ENCODE measurements around the gene FEZ2.

The FEZ2 gene

DNA sequence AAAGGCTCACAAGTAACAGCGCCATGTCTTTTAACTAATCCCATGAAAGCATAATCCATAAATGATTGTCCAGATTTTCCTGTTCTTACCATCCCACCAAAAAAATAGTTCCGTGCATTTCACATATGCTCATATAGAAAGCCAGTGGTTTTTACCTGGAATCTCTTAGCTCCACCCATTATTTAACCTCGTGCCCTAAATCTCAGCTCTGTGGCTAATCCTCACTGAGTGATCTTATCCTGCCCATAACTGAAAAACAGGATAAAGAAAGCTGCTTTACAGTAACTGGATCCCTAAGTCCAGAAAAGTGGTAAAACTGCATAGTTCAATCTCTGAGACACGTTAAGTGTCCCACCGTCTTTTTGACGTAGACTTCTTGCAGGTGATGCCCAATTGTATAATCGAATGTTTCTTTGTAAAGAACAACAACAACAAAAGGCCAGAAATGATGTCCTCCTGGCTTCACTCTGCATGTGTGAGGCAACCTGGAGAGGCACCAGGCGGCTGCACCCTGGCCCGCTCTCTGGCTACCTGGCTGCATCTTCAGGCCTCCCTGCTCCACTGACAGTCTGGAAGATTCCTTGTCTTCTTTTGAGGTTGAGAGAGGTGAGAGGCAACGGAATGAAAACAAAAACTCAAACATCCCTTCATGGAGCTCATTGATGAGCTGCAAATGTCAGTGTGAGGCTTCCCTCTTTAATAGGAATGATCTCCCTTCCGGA, 38.6 kb downstream of the FEZ2 start:
- no peaks in the 10 kb centered on the region for H3K9me3 Mint-ChIP-seq
- peaks cover 40% of the 10 kb centered on the region for H3K36me3 Mint-ChIP-seq

DNA sequence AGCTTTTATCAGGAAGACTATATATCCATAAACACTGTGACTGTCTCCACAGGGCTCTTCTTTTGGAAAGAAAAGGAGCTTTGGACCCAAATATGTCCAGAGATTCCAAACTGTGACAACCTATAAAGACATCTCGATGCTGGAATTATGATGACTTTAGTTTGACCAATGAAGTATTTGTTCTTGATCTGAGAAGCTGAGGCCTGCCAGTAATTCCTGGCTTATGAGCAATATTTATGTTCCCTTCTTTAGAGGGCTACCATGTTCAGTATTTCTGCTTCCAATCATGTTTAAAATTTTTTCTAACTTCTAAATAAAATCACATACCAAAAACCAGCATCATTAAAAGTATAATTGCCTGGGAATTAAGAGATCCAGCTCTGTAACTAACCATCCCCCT, 41.1 kb downstream of the FEZ2 start:
- no peaks in the 10 kb centered on the region for H3K9me3 Mint-ChIP-seq

More for the DNA sequence above, 38.6 kb downstream of the FEZ2 start:
- no peaks in the 10 kb centered on the region for H3K27me3 Mint-ChIP-seq
- no peak for ATAC-seq
- no peaks in the 10 kb centered on the region for H3K4me1 Mint-ChIP-seq
- H3K27ac Mint-ChIP-seq: no peak overlapping the region
- no peak overlapping the region for H3K4me3 Mint-ChIP-seq

GRCh38 chr2:36555789-36556188, 42.2 kb downstream of the FEZ2 start:
- H3K27me3 Mint-ChIP-seq: no peaks in the 10 kb centered on the region
- peaks cover 6% of the 10 kb centered on the region for H3K4me1 Mint-ChIP-seq

More for the DNA sequence above, 41.1 kb downstream of the FEZ2 start:
- ATAC-seq: no peak
- Mint-ChIP-seq H3K4me1 (peaks cover 6% of the 10 kb centered on the region), H3K4me3 (no peak overlapping the region), H3K36me3 (peaks cover 50% of the 10 kb centered on the region), H3K27ac (no peak overlapping the region), H3K27me3 (no peaks in the 10 kb centered on the region)

GRCh38 chr2:36554531-36554930, 43.4 kb downstream of the FEZ2 start:
- Mint-ChIP-seq H3K36me3 (peaks cover 47% of the 10 kb centered on the region), H3K4me3 (no peak overlapping the region), H3K27ac (no peak overlapping the region), H3K4me1 (peaks cover 6% of the 10 kb centered on the region), H3K9me3 (no peaks in the 10 kb centered on the region), H3K27me3 (no peaks in the 10 kb centered on the region)
- no peak for ATAC-seq

More at GRCh38 chr2:36555789-36556188, 42.2 kb downstream of the FEZ2 start:
- no peaks in the 10 kb centered on the region for H3K9me3 Mint-ChIP-seq
- no peak overlapping the region for H3K4me3 Mint-ChIP-seq
- no peak overlapping the region for H3K27ac Mint-ChIP-seq
- peaks cover 45% of the 10 kb centered on the region for H3K36me3 Mint-ChIP-seq
- ATAC-seq: no peak

GRCh38 chr2:36553683-36554082, 44.3 kb downstream of the FEZ2 start:
- no peaks in the 10 kb centered on the region for H3K27me3 Mint-ChIP-seq
- H3K4me3 Mint-ChIP-seq: no peak overlapping the region
- H3K36me3 Mint-ChIP-seq: peaks cover 49% of the 10 kb centered on the region
- H3K27ac Mint-ChIP-seq: no peak overlapping the region
- H3K9me3 Mint-ChIP-seq: no peaks in the 10 kb centered on the region
- ATAC-seq: no peak
- H3K4me1 Mint-ChIP-seq: peaks cover 6% of the 10 kb centered on the region

DNA sequence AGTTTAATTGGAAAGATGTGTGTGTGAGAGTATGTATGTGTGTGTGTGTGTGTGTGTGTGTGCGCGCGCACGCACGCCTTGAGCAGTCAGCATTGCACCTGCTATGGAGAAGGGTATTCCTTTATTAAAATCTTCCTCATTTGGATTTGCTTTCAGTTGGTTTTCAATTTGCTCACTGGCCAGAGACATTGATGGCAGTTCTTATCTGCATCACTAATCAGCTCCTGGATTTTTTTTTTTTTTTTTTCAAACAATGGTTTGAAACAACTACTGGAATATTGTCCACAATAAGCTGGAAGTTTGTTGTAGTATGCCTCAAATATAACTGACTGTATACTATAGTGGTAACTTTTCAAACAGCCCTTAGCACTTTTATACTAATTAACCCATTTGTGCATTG, 48.0 kb downstream of the FEZ2 start:
- Mint-ChIP-seq H3K27me3 (no peaks in the 10 kb centered on the region), H3K9me3 (no peaks in the 10 kb centered on the region), H3K27ac (no peak overlapping the region), H3K4me3 (no peak overlapping the region), H3K4me1 (peaks cover 6% of the 10 kb centered on the region), H3K36me3 (peaks cover 63% of the 10 kb centered on the region)
- ATAC-seq: no peak

DNA sequence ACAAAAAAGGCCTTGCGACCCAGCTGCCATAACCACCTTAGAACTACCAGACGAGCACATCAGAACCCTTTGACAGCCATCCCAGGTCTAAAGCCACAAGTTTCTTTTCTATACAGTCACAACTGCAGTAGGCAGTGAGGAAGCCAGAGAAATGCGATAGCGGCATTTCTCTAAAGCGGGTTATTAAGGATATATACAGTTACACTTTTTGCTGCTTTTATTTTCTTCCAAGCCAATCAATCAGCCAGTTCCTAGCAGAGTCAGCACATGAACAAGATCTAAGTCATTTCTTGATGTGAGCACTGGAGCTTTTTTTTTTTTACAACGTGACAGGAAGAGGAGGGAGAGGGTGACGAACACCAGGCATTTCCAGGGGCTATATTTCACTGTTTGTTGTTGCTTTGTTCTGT, 48.8 kb downstream of the FEZ2 start:
- ATAC-seq: no peak
- peaks cover 6% of the 10 kb centered on the region for H3K4me1 Mint-ChIP-seq
- H3K4me3 Mint-ChIP-seq: no peak overlapping the region
- H3K36me3 Mint-ChIP-seq: peaks cover 60% of the 10 kb centered on the region
- H3K27ac Mint-ChIP-seq: no peak overlapping the region
- no peaks in the 10 kb centered on the region for H3K9me3 Mint-ChIP-seq
- H3K27me3 Mint-ChIP-seq: no peaks in the 10 kb centered on the region

GRCh38 chr2:36547906-36548305, 50.1 kb downstream of the FEZ2 start:
- Mint-ChIP-seq H3K9me3 (no peaks in the 10 kb centered on the region), H3K27ac (no peak overlapping the region), H3K4me1 (no peaks in the 10 kb centered on the region), H3K27me3 (no peaks in the 10 kb centered on the region), H3K4me3 (no peak overlapping the region), H3K36me3 (peaks cover 50% of the 10 kb centered on the region)
- ATAC-seq: no peak

GRCh38 chr2:36545871-36546416, 52.0 kb downstream of the FEZ2 start:
- Mint-ChIP-seq H3K9me3 (no peaks in the 10 kb centered on the region), H3K4me1 (no peaks in the 10 kb centered on the region), H3K4me3 (no peak overlapping the region), H3K36me3 (peaks cover 38% of the 10 kb centered on the region), H3K27me3 (no peaks in the 10 kb centered on the region), H3K27ac (no peak overlapping the region)
- no peak for ATAC-seq

DNA sequence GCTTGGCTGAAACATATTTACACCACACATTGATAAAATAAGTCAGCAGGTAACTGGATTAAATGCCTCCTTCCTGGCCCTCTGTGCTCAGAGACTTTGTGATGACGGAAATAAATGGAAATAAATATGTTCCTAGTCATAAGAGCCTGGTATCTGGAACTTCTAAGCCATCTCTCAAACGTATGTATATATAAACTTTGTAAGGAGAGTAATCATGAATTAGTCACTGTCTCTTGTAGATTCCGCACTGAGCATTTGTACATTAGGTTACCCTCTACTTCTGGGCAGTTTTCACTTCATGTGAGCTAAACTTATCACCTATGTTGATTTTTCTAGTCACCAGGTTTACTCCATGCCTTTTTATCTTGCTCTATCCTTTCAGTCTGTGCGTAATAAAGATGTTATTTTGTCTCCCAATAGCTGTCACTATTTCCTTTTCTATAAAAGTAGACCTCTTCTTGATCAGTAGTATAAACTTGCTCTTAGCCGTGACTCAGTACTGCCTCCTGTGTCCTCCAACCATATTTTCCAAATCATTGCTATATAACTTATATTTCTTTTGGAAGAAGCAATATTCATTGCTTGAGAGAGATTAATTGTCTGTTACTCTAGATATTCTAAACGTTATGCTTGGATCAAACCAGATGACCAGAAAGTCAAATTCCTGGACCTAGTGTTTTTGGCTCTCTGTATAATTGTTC, 53.2 kb downstream of the FEZ2 start:
- Mint-ChIP-seq H3K27ac (no peak overlapping the region), H3K4me3 (no peak overlapping the region), H3K4me1 (no peaks in the 10 kb centered on the region), H3K27me3 (no peaks in the 10 kb centered on the region), H3K9me3 (no peaks in the 10 kb centered on the region), H3K36me3 (peaks cover 33% of the 10 kb centered on the region)
- no peak for ATAC-seq

DNA sequence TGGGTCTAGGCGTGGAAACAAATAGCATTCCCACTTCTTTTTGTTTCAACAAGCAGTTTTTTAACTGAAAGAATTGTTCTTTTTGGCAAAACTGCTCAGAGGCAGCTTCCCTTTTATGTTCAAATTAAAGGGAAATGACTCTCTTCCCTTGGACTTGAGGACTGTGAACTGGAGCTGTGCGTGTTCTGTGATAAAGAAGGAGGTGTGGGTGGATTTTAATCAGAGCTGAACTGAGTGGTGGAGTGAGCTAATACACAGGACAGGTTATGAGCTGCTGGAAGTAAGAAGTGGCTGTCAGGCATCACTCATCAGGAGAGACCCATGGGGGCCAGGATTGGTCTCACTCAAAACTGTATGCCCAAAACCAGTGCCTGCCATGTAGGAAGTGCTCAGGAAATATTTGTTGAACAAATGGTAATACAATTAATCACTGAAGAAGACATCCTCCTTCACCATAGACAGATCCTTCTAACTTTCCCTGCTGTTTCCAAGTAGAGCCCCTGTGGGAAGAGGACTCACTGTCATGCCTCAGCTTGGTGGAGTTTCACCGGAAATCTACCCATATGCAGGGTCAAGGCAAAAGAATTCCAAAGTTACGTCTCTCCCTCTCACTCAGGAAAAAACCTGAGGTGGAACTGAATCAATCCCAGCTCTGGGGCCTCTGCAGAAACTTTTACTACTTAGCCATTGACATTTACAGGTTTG, 55.9 kb downstream of the FEZ2 start:
- ATAC-seq: no peak
- H3K9me3 Mint-ChIP-seq: no peaks in the 10 kb centered on the region
- no peak overlapping the region for H3K4me3 Mint-ChIP-seq
- H3K4me1 Mint-ChIP-seq: no peaks in the 10 kb centered on the region
- no peaks in the 10 kb centered on the region for H3K27me3 Mint-ChIP-seq
- peaks cover 9% of the 10 kb centered on the region for H3K36me3 Mint-ChIP-seq
- no peak overlapping the region for H3K27ac Mint-ChIP-seq

GRCh38 chr2:36540986-36541754, 56.8 kb downstream of the FEZ2 start:
- Mint-ChIP-seq H3K27ac (no peak overlapping the region), H3K4me3 (no peak overlapping the region), H3K4me1 (no peaks in the 10 kb centered on the region), H3K27me3 (no peaks in the 10 kb centered on the region), H3K9me3 (no peaks in the 10 kb centered on the region), H3K36me3 (peaks cover 7% of the 10 kb centered on the region)
- ATAC-seq: no peak

DNA sequence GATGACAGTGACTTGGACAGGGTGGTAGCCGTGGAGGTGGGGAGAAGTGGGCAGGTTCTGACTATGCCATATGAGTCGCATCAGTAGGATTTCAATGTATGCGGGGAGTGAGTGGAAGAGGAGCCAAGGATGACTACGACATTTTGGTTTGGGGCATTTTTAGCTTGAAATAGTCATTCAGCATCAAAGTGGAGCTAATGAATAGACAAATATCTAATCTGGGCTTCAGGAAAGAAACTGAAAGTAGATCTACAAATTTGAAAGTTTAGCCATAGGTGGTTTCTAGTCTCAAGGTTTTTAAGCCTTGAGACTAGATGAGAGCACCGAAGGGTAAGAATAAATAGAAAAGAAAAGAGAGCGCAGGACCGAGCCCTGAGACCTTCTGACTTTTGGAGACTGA, 58.3 kb downstream of the FEZ2 start:
- no peak for ATAC-seq
- H3K9me3 Mint-ChIP-seq: no peaks in the 10 kb centered on the region
- no peaks in the 10 kb centered on the region for H3K27me3 Mint-ChIP-seq
- no peak overlapping the region for H3K4me3 Mint-ChIP-seq
- peaks cover under 1% of the 10 kb centered on the region for H3K36me3 Mint-ChIP-seq
- no peak overlapping the region for H3K27ac Mint-ChIP-seq
- H3K4me1 Mint-ChIP-seq: no peaks in the 10 kb centered on the region

DNA sequence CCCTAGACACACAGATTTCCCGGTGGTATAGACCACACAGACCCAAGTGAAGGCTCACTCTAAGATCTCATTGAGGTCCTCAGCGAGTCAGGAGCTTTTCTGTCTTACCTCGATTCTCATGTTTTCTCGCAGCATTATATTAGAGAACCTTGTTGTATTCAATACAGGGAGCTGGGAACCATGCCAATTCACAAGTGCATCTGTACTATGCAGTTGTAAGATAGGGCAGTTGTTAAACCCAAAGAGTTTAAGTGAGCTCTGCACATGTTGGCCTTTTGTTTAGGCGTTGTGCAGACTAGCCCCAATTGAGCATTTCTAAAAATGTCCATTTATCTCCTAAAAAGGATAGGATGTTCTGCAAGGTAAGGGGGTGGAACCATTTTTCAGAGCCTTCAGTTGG, 59.6 kb downstream of the FEZ2 start:
- Mint-ChIP-seq H3K9me3 (peaks cover 4% of the 10 kb centered on the region), H3K4me3 (no peak overlapping the region), H3K4me1 (no peaks in the 10 kb centered on the region), H3K27ac (no peak overlapping the region), H3K27me3 (no peaks in the 10 kb centered on the region), H3K36me3 (no peaks in the 10 kb centered on the region)
- no peak for ATAC-seq

DNA sequence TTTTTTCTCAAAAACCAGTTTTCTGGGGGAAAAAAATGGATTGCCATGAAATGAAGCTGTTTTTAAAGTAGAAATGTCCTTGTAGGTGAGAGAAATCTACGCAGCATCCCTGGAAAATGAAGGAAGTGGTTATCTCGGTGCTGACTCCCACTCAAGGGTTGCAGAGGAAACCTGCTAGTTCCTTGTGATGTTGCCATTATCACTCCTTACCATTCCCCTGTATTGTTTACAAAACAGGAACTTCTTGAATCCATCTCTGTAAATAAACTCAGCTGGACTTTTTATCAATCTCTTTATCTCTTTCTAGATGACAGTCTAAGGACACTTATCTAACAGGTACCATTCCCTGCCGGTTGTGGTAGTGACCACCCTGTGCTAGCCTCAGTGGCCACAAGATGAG, 61.2 kb downstream of the FEZ2 start:
- H3K4me1 Mint-ChIP-seq: no peaks in the 10 kb centered on the region
- no peak for ATAC-seq
- H3K9me3 Mint-ChIP-seq: peaks cover 4% of the 10 kb centered on the region
- H3K4me3 Mint-ChIP-seq: no peak overlapping the region
- H3K36me3 Mint-ChIP-seq: no peaks in the 10 kb centered on the region
- H3K27me3 Mint-ChIP-seq: no peaks in the 10 kb centered on the region
- H3K27ac Mint-ChIP-seq: no peak overlapping the region

Measured in stimulated activated memory B cell treated with anti-CD40 and anti-IgM and Interleukin-4, amounts not matched to agents 10 μg/mL and 1 μg/mL and 100 μg/mL, for 72 hours (primary cell).